Measurements from ENCODE around the gene ISM1.
A peak's percentile ranks its signal among the peaks of the same experiment; 100 is the strongest.

ISM1 gene

GRCh38 chr20:13284830-13285229 is 63.8 kb downstream of the ISM1 start:
- DNase-seq = no peak

DNA sequence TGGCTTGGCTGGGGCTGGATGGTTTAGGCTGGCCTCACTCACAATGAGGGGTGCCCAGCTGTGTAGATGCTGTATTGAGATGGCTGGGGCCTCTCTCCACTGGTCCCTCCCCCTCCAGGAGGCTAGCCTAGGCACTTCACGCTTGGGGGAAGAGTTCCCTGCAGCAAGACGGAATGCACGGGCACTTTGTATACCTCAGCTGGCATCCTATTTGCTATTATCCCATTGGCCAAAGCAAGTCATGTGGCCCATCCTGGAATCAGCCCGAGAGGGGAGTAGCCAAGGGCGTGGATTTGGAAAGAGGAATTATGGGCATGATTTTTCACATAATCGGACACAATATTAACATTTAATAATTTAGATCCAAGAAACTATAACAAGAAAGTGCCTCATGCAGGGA is 64.3 kb downstream of the ISM1 start:
- DNase-seq = no peak

- no peak for DNase-seq
Observed at GRCh38 chr20:13286052-13286451, 65.0 kb downstream of the ISM1 start.

DNA sequence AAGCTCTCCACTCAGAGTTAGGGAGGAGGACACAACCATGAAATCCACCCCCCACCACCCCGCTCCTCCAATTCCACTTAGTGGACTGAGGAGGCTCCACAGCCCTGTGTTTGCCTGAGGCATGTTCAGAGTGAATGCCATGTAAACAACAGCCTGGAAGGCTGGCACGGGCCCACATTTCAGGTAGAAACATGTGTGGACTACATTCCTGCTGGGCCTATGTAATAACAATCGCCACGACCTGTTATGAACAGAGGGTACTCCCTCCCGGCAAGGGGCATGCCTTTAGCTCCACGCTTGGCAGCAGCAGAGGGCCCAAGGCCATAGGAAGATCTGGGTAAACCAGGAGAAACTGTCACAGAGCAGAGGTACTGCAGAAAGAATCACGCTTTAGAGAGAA is 65.5 kb downstream of the ISM1 start:
- no peak for DNase-seq

DNA sequence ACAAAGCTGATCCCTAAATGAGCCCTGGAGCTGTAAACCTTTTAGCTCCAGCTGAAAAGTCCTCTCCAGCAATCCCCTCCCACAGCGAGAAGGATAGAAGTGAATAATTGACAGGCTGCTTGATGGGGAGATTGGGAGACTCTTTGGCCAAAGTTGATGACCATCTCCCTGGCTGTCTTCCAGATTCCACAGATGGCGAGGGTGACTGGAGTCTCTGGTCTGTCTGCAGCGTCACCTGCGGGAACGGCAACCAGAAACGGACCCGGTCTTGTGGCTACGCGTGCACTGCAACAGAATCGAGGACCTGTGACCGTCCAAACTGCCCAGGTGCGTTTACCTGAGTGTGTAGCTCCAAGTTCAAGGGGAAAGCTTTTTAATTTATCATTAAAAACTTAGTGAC is 67.3 kb downstream of the ISM1 start:
- DNase-seq = no peak

- no peak for DNase-seq
Observed at GRCh38 chr20:13289031-13289430, 68.0 kb downstream of the ISM1 start.

GRCh38 chr20:13290724-13291123 is 69.7 kb downstream of the ISM1 start:
- DNase-seq = no peak

DNA sequence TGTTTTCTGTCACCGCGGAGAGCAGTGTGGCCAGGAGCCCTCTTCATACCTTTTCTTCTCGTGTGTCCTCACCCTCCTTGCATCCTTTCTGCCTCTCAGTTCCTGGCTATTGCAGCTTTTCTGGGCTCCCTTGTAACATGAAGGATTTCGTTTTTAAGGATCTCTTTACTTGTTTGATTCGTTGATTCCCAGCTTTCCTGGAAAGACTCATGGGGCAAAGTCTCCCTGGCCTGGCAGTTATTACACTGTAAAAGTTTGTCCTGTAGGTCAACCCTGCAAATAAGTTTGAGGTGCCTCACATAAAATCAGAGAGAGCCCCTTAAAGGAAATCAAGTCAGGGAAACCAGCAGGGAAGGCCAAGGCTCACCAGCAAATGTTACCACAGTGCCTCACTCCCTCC is 70.1 kb downstream of the ISM1 start:
- DNase-seq = no peak

DNA sequence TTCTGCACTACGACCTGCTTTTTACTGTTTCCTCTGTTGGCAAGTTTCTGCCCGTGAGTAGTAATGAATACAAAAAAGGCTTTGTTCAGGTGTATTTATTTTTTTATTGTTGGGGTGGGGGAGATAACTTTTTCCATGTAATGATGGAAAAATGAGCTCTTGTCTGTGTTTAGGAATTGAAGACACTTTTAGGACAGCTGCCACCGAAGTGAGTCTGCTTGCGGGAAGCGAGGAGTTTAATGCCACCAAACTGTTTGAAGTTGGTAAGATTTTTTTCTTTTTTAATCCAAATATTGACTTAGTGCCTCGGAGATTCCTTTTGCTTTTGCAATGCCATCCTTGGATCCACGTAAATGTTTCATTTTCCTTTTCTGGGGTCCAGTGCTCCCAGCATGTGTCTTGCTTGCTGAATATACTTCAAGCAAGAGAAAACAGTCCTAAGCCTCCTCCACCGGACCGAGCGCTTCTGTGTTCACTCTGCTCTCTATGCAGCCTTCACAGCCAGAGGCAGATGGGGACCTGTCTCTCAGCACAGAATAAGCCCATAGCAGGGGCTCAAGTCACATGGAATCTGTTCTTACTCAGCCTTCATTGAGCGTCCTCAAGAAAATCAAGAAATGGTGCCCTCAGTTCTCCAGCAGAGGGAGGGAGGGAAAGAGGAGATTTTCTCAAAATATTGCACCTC is 71.3 kb downstream of the ISM1 start:
- no peak for DNase-seq

- no peak for DNase-seq
Observed at GRCh38 chr20:13294522-13294921, 73.4 kb downstream of the ISM1 start.

GRCh38 chr20:13295637-13296036 is 74.6 kb downstream of the ISM1 start:
- no peak for DNase-seq

DNA sequence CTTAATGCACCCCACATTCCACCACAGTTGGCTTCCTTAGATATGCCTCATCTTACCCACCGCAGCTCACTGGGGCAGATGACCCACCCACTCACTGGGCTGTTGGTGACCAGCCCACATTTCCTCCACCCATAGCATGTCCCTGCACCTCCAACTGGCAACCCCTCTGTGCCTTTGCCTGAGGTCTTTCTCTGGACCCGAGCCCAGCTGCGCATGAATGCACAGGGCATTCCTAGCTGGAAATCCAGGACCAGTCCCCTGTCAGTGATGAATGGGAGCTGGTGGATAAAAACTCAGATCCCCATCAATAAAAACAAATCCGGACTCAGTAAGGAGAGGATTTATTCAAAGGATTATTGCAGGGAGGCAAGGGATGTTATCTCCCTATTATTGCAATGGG is 75.0 kb downstream of the ISM1 start:
- no peak for DNase-seq

GRCh38 chr20:13297147-13297899 is 76.2 kb downstream of the ISM1 start:
- no peak for DNase-seq

DNA sequence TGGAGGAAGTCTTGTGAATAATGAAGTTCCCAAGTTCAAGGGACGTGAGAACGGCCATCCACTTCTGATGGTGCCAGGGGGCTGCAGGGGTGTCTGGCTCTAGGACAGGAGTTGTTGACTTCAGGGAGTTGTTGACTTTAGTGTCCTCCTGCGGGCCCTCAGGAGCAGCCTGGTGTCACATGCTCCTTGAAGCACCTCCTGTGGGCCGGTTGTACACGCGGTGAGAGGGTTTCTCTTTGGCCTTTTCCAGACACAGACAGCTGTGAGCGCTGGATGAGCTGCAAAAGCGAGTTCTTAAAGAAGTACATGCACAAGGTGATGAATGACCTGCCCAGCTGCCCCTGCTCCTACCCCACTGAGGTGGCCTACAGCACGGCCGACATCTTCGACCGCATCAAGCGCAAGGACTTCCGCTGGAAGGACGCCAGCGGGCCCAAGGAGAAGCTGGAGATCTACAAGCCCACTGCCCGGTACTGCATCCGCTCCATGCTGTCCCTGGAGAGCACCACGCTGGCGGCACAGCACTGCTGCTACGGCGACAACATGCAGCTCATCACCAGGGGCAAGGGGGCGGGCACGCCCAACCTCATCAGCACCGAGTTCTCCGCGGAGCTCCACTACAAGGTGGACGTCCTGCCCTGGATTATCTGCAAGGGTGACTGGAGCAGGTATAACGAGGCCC is 77.8 kb downstream of the ISM1 start:
- DNase-seq = no peak

- DNase-seq = no peak
Observed at GRCh38 chr20:13299401-13299800, 78.3 kb downstream of the ISM1 start.

- no peak for DNase-seq
Observed at GRCh38 chr20:13301596-13301995, 80.5 kb downstream of the ISM1 start.

- peak; percentile 4 for DNase-seq
Observed at GRCh38 chr20:13302647-13303450, 81.8 kb downstream of the ISM1 start.

DNA sequence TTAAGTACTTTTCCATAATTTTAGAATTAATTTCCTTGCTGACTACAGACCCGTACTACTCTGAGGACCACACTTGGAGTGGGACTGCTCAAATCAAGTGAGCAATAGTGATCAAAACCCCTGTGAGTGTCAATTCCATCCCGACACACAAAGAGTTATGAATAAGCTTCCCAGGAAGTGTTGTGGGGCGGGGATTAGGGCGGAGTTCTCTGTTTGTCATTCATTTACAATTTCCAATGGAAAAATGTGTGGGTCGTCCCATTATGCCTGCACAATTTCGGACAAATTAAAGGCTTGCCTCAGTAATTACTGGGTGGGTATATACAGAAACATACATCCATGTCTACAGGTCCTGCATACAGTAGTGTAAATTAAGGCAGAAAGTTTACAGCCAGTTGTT is 84.2 kb downstream of the ISM1 start:
- DNase-seq = no peak

- DNase-seq = no peak
Observed at GRCh38 chr20:13307562-13308163, 86.6 kb downstream of the ISM1 start.

DNA sequence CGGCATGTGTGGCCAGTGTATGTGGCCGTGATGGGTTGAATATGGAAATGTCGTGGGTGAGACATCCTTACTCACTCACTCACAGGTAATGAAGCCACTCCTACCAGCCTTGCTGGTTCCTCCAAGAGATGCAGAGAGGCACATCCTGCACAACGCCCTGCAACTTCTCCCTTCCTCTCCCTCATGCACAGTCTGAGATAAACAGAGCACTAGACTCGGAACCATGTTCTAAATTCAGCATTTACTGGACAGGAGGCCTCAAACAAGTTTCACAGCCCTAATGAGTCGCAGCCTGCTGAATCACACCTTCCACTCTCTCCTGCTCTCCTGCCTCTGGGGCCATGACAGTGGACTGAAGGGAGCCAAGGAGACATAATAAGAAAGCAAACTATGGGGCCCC is 91.2 kb downstream of the ISM1 start:
- DNase-seq = no peak

DNA sequence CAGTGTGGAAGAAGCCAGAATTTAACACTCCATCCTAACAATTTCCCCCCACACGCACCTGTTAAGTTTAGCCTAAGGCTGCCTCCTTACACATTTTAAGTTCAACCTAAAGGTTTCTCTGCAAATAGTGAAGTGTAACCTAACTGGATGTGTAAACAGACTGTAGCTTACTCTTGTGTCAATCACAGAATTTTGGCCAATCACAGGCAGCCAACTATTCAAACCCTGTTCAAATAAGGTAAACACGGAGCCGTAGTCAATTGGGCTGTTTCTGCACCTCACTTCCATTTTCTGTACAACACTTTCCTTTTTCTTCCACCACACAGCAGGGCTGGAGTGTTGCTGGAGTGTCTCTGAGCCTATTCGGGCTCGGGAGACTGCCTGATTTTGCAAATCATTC is 92.1 kb downstream of the ISM1 start:
- DNase-seq = no peak

- DNase-seq = no peak
Observed at GRCh38 chr20:13317439-13317838, 96.4 kb downstream of the ISM1 start.
